ENCODE measurements around the gene DELE1.

Gene DELE1

GRCh38 chr5:141978389-141978788 lies 54.7 kb downstream of the DELE1 start:
- no peak for DNase-seq

GRCh38 chr5:141982626-141983025 lies 59.0 kb downstream of the DELE1 start:
- DNase-seq: no peak

GRCh38 chr5:141986072-141986471 lies 62.4 kb downstream of the DELE1 start:
- DNase-seq: no peak

GRCh38 chr5:141989720-141990119 lies 66.0 kb downstream of the DELE1 start:
- DNase-seq: no peak

Data from amygdala (tissue), 56 donors.